Memory B cell (primary cell): ENCODE results near the gene PTPMT1.
A peak's percentile ranks its signal among the peaks of the same experiment; 100 is the strongest.

Experiments
- ATAC-seq: fragments of 150-1000 bp; cut with Tn5 transposase; 2 replicates; pipeline ENCODE4 v1.10.0; 2021; ENCODE audit warnings: low read depth, mild to moderate bottlenecking, moderate library complexity
- DNase-seq, 2 donors: peaks; one replicate each; pipeline ENCODE4 v3.0.0; 2022; ENCODE audit warnings: low spot score in 2 of 2
- H3K27ac Mint-ChIP-seq: one replicate; pipeline ENCODE4 v1.8.0; 2022; ENCODE audit warnings: mild to moderate bottlenecking, moderate library complexity, mixed read lengths
- H3K27me3 Mint-ChIP-seq: one replicate; pipeline ENCODE4 v1.8.0; 2022; ENCODE audit warnings: mixed read lengths
- H3K36me3 Mint-ChIP-seq: one replicate; pipeline ENCODE4 v1.8.0; 2022; ENCODE audit warnings: mild to moderate bottlenecking, mixed read lengths
- H3K4me1 Mint-ChIP-seq: one replicate; pipeline ENCODE4 v1.8.0; 2022; ENCODE audit warnings: mixed read lengths
- H3K4me3 Mint-ChIP-seq: one replicate; pipeline ENCODE4 v1.8.0; 2022; ENCODE audit warnings: mild to moderate bottlenecking, moderate library complexity, mixed read lengths
- H3K9me3 Mint-ChIP-seq: one replicate; pipeline ENCODE4 v1.8.0; 2022; ENCODE audit warnings: mixed read lengths

The PTPMT1 gene

GRCh38 chr11:47593934-47594855 is 28.8 kb downstream of the PTPMT1 start, which contains the start of gene C1QTNF4:
TSS of gene C1QTNF4 (minus strand) at chr11:47594411. CDS start at chr11:47590810, 3,601 bp downstream.
- no peaks in the 10 kb centered on the region for H3K9me3 Mint-ChIP-seq
- H3K36me3 Mint-ChIP-seq, result peaks cover 2% of the 10 kb centered on the region
- DNase-seq (no peak), ATAC-seq (no peak)
- peaks cover 24% of the 10 kb centered on the region for H3K27me3 Mint-ChIP-seq
- H3K27ac Mint-ChIP-seq, result no peak within 1 kb of the TSS
- H3K4me1 Mint-ChIP-seq, result no peaks in the 10 kb centered on the region
- H3K4me3 Mint-ChIP-seq, result no peak within 1 kb of the TSS

DNA sequence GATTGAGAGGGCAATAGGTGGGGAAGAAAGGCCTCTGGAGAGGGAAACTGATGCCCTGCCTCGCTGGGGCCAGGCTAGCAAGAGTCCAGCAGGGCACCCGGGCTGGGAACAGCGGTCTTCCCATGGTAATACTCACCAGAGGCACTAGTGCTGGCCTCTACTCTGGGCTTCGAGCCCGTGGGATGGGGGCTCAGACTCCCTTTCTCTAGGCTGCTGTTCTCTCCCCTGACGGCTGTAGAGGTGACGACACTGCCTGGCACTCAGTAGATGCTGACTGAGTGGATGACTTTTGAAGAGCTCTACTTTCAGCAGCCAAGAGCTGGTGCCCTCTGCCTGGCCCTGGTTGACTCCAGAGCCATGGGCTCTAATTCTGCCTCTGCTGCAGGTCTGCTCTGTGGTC is 29.6 kb downstream of the PTPMT1 start:
- no peak for DNase-seq
- Mint-ChIP-seq H3K27me3 (peaks cover 24% of the 10 kb centered on the region), H3K27ac (no peak overlapping the region), H3K36me3 (peaks cover 2% of the 10 kb centered on the region), H3K9me3 (no peaks in the 10 kb centered on the region), H3K4me1 (no peaks in the 10 kb centered on the region), H3K4me3 (no peak overlapping the region)
- no peak for ATAC-seq

GRCh38 chr11:47595967-47596366 is 30.6 kb downstream of the PTPMT1 start:
- Mint-ChIP-seq H3K27me3 (peaks cover 24% of the 10 kb centered on the region), H3K4me3 (no peak overlapping the region), H3K9me3 (no peaks in the 10 kb centered on the region), H3K4me1 (no peaks in the 10 kb centered on the region), H3K36me3 (peaks cover 2% of the 10 kb centered on the region), H3K27ac (no peak overlapping the region)
- no peak for DNase-seq
- no peak for ATAC-seq

DNA sequence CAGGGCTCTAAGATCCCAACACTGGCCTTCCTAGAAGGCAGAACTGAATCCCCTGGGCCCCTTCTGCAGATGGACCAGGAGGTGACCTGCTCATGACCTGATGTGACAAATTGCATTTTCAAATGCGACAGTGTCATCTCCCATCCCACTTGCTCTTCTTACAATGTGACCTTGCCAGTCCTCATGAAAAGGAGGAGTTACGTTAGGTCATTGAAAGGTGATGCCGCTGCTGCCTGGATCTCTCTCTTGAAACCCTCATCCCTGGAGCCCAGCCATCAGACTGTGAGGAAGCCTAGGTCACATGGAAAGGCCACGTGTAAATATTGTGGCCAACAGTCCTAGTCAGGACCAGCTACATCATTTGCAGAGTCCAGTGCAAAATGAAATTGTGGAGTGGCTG is 34.5 kb downstream of the PTPMT1 start:
- DNase-seq (no peak), ATAC-seq (no peak)
- Mint-ChIP-seq H3K4me1 (no peaks in the 10 kb centered on the region), H3K4me3 (no peak overlapping the region), H3K36me3 (peaks cover 2% of the 10 kb centered on the region), H3K9me3 (no peaks in the 10 kb centered on the region), H3K27me3 (peaks cover 7% of the 10 kb centered on the region), H3K27ac (no peak overlapping the region)

- Mint-ChIP-seq H3K9me3 (no peaks in the 10 kb centered on the region), H3K27ac (no peak overlapping the region), H3K4me1 (peaks cover 2% of the 10 kb centered on the region), H3K4me3 (no peak overlapping the region), H3K27me3 (peaks cover under 1% of the 10 kb centered on the region), H3K36me3 (peaks cover 9% of the 10 kb centered on the region)
- no peak for DNase-seq
- no peak for ATAC-seq
Observed at GRCh38 chr11:47603295-47603694, 37.9 kb downstream of the PTPMT1 start.

DNA sequence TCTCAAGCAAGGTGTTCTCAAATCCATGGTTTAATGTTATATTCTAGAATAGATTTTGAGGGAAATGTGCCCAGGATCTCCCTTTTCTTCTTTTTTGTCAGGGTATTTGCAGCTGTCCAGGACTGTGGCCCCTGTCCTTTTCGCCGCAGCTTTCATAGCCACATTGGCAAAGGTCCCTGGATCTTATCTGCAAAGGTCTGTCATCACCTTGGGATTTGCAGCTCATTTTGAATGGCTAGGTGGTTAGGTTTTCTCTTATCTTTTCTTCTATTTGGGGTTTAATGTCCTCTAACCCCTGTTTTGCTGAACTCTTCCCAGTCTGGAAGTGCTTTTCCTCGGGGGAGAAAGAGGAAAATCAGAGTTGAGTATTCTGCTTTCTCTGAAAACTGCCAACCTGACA is 40.5 kb downstream of the PTPMT1 start:
- H3K4me1 Mint-ChIP-seq, result peaks cover 4% of the 10 kb centered on the region
- DNase-seq (no peak), ATAC-seq (no peak)
- peaks cover 9% of the 10 kb centered on the region for H3K36me3 Mint-ChIP-seq
- no peaks in the 10 kb centered on the region for H3K9me3 Mint-ChIP-seq
- no peak overlapping the region for H3K4me3 Mint-ChIP-seq
- no peaks in the 10 kb centered on the region for H3K27me3 Mint-ChIP-seq
- H3K27ac Mint-ChIP-seq, result no peak overlapping the region

DNA sequence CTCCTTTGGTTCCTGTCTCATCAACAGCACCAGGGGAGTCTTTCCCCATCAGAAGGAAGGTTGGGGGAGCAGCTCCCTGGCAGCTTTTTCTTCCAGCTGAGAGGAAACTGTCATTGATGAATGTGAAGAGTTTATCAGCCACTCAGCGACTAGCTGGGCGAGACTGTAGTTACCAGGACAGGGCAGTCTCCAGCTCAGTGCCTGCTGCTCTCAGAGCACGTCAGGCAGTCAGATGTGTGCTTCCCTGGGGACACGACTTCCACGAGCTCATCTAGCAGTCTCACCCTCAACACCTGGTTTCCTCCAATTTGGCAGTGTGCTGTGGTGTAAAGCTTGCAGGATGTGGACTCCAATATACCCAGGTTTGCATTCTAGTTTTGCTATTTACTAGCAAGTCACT is 41.3 kb downstream of the PTPMT1 start:
- H3K27me3 Mint-ChIP-seq, result no peaks in the 10 kb centered on the region
- ATAC-seq (no peak), DNase-seq (no peak)
- no peaks in the 10 kb centered on the region for H3K9me3 Mint-ChIP-seq
- no peak overlapping the region for H3K27ac Mint-ChIP-seq
- peaks cover 9% of the 10 kb centered on the region for H3K36me3 Mint-ChIP-seq
- H3K4me1 Mint-ChIP-seq, result peaks cover 12% of the 10 kb centered on the region
- H3K4me3 Mint-ChIP-seq, result no peak overlapping the region

DNA sequence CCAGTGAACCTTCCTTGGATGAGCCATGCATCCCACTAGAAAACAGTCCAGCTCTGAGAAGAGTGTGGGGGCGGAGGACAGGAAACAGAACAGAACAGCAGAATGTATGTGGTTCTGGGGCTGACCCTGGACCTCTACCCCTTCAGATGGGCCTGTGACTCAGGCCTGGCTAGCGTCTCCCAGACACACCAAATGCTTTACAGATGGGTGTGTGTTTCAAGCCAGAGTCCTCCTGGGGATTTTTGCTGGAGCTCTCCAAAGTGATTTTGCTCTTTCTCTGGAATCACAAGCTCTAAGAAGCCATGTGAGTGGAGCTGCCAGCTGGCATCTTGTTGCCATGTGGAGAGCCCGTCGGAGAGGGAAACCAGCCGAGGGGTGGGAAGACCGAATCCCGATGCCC is 42.0 kb downstream of the PTPMT1 start:
- Mint-ChIP-seq H3K36me3 (peaks cover 9% of the 10 kb centered on the region), H3K27ac (no peak overlapping the region), H3K4me3 (no peak overlapping the region), H3K9me3 (no peaks in the 10 kb centered on the region), H3K27me3 (no peaks in the 10 kb centered on the region), H3K4me1 (peaks cover 13% of the 10 kb centered on the region)
- ATAC-seq (no peak), DNase-seq (no peak)

GRCh38 chr11:47609675-47610074 is 44.3 kb downstream of the PTPMT1 start:
- Mint-ChIP-seq H3K9me3 (no peaks in the 10 kb centered on the region), H3K36me3 (peaks cover 9% of the 10 kb centered on the region), H3K27me3 (no peaks in the 10 kb centered on the region), H3K4me1 (peaks cover 13% of the 10 kb centered on the region), H3K4me3 (no peak overlapping the region), H3K27ac (no peak overlapping the region)
- ATAC-seq, result no peak
- no peak for DNase-seq

DNA sequence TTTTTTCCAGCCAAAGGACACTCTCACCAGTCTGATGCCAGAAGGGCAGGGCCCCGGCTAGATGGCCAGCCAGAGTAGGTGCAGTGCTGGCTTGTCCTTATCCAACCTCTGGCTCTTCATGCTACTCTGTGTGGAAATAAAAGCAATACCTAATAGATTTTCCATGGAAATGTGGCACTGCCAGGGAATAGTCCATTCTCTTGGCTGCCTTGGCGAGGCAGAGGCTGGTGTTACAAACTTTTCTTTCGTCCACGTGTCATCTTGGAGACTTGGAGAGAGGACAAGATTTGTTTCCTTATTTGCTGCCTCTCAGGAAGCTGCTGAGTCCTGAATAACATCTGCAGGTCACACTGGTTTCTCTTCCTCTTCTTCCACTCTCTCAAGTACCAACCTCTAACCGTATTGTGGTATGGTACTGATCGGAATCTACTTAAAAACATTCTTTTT is 46.0 kb downstream of the PTPMT1 start:
- DNase-seq (peak in 1 of 2 donors; percentile 9), ATAC-seq (peak; percentile 99)
- Mint-ChIP-seq H3K36me3 (peaks cover 3% of the 10 kb centered on the region), H3K27me3 (no peaks in the 10 kb centered on the region), H3K4me3 (peak overlapping the region; percentile 32), H3K4me1 (peaks cover 11% of the 10 kb centered on the region), H3K27ac (peak overlapping the region; percentile 28), H3K9me3 (no peaks in the 10 kb centered on the region)

DNA sequence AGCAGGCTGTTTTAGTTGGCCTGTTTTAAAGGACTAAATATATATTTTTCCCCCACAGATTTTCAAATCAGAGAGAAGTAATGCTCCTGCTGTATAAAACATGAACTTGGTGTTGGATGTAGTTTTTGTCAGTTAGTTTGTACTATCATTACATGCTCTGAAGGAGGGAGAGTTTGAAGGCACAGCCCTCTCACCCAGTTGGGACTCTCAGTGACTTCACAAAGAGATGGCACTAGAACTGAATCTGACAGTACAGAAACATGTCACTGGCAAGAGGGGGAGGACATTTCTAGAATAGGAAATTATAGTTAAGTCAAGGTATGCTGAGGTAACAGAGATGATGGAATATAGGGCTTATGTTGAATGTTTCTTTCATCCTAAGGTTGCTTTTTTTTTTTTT is 49.9 kb downstream of the PTPMT1 start:
- H3K4me1 Mint-ChIP-seq, result peaks cover 11% of the 10 kb centered on the region
- peaks cover 6% of the 10 kb centered on the region for H3K36me3 Mint-ChIP-seq
- DNase-seq (no peak), ATAC-seq (no peak)
- no peak overlapping the region for H3K4me3 Mint-ChIP-seq
- no peaks in the 10 kb centered on the region for H3K9me3 Mint-ChIP-seq
- no peaks in the 10 kb centered on the region for H3K27me3 Mint-ChIP-seq
- H3K27ac Mint-ChIP-seq, result no peak overlapping the region

- Mint-ChIP-seq H3K36me3 (peaks cover 11% of the 10 kb centered on the region), H3K4me1 (peaks cover under 1% of the 10 kb centered on the region), H3K9me3 (no peaks in the 10 kb centered on the region), H3K4me3 (no peak overlapping the region), H3K27me3 (no peaks in the 10 kb centered on the region), H3K27ac (no peak overlapping the region)
- ATAC-seq (no peak), DNase-seq (no peak)
Observed at GRCh38 chr11:47616726-47617416, 51.5 kb downstream of the PTPMT1 start.

GRCh38 chr11:47617417-47617809 is 52.0 kb downstream of the PTPMT1 start:
- H3K27me3 Mint-ChIP-seq, result no peaks in the 10 kb centered on the region
- peaks cover 11% of the 10 kb centered on the region for H3K36me3 Mint-ChIP-seq
- DNase-seq (no peak), ATAC-seq (no peak)
- no peak overlapping the region for H3K27ac Mint-ChIP-seq
- no peaks in the 10 kb centered on the region for H3K4me1 Mint-ChIP-seq
- H3K4me3 Mint-ChIP-seq, result no peak overlapping the region
- H3K9me3 Mint-ChIP-seq, result no peaks in the 10 kb centered on the region

- Mint-ChIP-seq H3K27me3 (no peaks in the 10 kb centered on the region), H3K36me3 (peaks cover 19% of the 10 kb centered on the region), H3K9me3 (no peaks in the 10 kb centered on the region), H3K4me3 (no peak overlapping the region), H3K27ac (no peak overlapping the region), H3K4me1 (no peaks in the 10 kb centered on the region)
- no peak for ATAC-seq
- DNase-seq, result no peak
Observed at GRCh38 chr11:47620836-47621378, 55.5 kb downstream of the PTPMT1 start.
